Measurements from ENCODE around the gene RPS6KA2. TPM values are rescaled to one million over a fixed set of nuclear protein-coding genes. Genes with fewer than 3 reads are reported as not detected.

The RPS6KA2 gene
- total RNA-seq, 4 donors from 2014 or later = 11.8 to 66.0 (median 19.2) TPM

- Histone ChIP-seq H3K4me3 (peak overlapping the region in 1 of 4 donors; percentile 1), H3K9me3 (no peaks in the 10 kb centered on the region), H3K27me3 (no peaks in the 10 kb centered on the region), H3K27ac (peak overlapping the region; percentile 58 to 86 (median 72)), H3K36me3 (no peaks in the 10 kb centered on the region), H3K4me1 (peaks cover 2 to 63% (median 26%) of the 10 kb centered on the region in 3 donors)
- WGBS, 2 donors = 68 to 70% methylated on average over 19 to 20 of the region's 21 CpGs
- DNase-seq = no peak
- no peak for TF ChIP-seq POLR2A (IDR thresholded peaks at IDR 0.05)
- TF ChIP-seq CTCF (IDR thresholded peaks at IDR 0.05) = no peak
- intact Hi-C loops (cut with DNase I) = no loop called here
Measured at GRCh38 chr6:166615059-166615770, 11.8 kb downstream of the RPS6KA2 start.

GRCh38 chr6:166614589-166614988 lies 12.5 kb downstream of the RPS6KA2 start:
- H3K27ac ChIP-seq = peak overlapping the region; percentile 58 to 86 (median 72)
- intact Hi-C loops (cut with DNase I) = no loop called here
- H3K4me1 ChIP-seq = peaks cover 0 to 57% (median 25%) of the 10 kb centered on the region in 3 donors
- H3K27me3 ChIP-seq = no peaks in the 10 kb centered on the region
- DNase-seq = no peak
- no peaks in the 10 kb centered on the region for H3K36me3 ChIP-seq
- no peaks in the 10 kb centered on the region for H3K9me3 ChIP-seq
- TF ChIP-seq CTCF (IDR thresholded peaks at IDR 0.05) (no peak), POLR2A (IDR thresholded peaks at IDR 0.05) (no peak)
- H3K4me3 ChIP-seq = peak overlapping the region in 1 of 4 donors; percentile 1
- WGBS, 2 donors = 83 to 88% methylated on average over 10 of the region's 10 CpGs

GRCh38 chr6:166614171-166614583 lies 12.9 kb downstream of the RPS6KA2 start:
- no peaks in the 10 kb centered on the region for H3K27me3 ChIP-seq
- H3K36me3 ChIP-seq = no peaks in the 10 kb centered on the region
- peak overlapping the region; percentile 58 to 86 (median 72) for H3K27ac ChIP-seq
- DNase-seq = no peak
- TF ChIP-seq POLR2A (IDR thresholded peaks at IDR 0.05) (no peak), CTCF (IDR thresholded peaks at IDR 0.05) (no peak)
- 69 to 87% methylated on average over 10 to 12 of the region's 12 CpGs for WGBS, 2 donors
- no peaks in the 10 kb centered on the region for H3K9me3 ChIP-seq
- H3K4me3 ChIP-seq = no peak overlapping the region
- intact Hi-C loops (cut with DNase I) = no loop called here
- H3K4me1 ChIP-seq = peaks cover 0 to 57% (median 21%) of the 10 kb centered on the region in 3 donors

- no peak for TF ChIP-seq POLR2A (IDR thresholded peaks at IDR 0.05)
- no peak for TF ChIP-seq CTCF (IDR thresholded peaks at IDR 0.05)
- no peak for DNase-seq
- WGBS, 2 donors = 87 to 88% methylated on average over 5 to 7 of the region's 7 CpGs
- no peaks in the 10 kb centered on the region for H3K9me3 ChIP-seq
- intact Hi-C loops (cut with DNase I) = no loop called here
- peaks cover 0 to 64% (median 20%) of the 10 kb centered on the region in 3 donors for H3K4me1 ChIP-seq
- H3K27me3 ChIP-seq = no peaks in the 10 kb centered on the region
- peak overlapping the region in 3 of 4 donors; percentile 10 to 78 (median 67) for H3K27ac ChIP-seq
- H3K4me3 ChIP-seq = no peak overlapping the region
- no peaks in the 10 kb centered on the region for H3K36me3 ChIP-seq
Measured at GRCh38 chr6:166613027-166613426, 14.0 kb downstream of the RPS6KA2 start.

- no peak overlapping the region for H3K4me3 ChIP-seq
- H3K27ac ChIP-seq = peak overlapping the region in 3 of 4 donors; percentile 45 to 78 (median 67)
- peaks cover 1 to 67% (median 20%) of the 10 kb centered on the region in 3 donors for H3K4me1 ChIP-seq
- intact Hi-C loops (cut with DNase I) = no loop called here
- no peaks in the 10 kb centered on the region for H3K36me3 ChIP-seq
- H3K27me3 ChIP-seq = no peaks in the 10 kb centered on the region
- 73 to 87% methylated on average over 8 of the region's 11 CpGs for WGBS, 2 donors
- TF ChIP-seq POLR2A (IDR thresholded peaks at IDR 0.05) (no peak), CTCF (IDR thresholded peaks at IDR 0.05) (no peak)
- DNase-seq = no peak
- no peaks in the 10 kb centered on the region for H3K9me3 ChIP-seq
Measured at GRCh38 chr6:166612471-166612881, 14.6 kb downstream of the RPS6KA2 start.
